GM23338 (cell line): ENCODE results near the gene LGI1. TPM values are rescaled to one million over a fixed set of nuclear protein-coding genes. Genes with fewer than 3 reads are reported as not detected.

Source experiments
- ATAC-seq: fragments of 200-7000 bp; cut with Tn5 transposase; 3 replicates; pipeline ENCODE4 v1.9.1; 2020
- DNase-seq: peaks from one replicate; pipeline ENCODE4 v3.0.0-alpha.2; 2015; ENCODE audit warnings: low spot score
- H2AFZ ChIP-seq: fragments of 200-600 bp; sonication (generic); 2 replicates; pipeline ENCODE4 v1.8.0; 2016; ENCODE audit warnings: antibody characterized with exemption, mild to moderate bottlenecking, moderate library complexity
- H3F3A ChIP-seq: fragments of 200-600 bp; sonication (generic); replicated peaks from 2 replicates; pipeline ENCODE4 v1.8.0; 2017; ENCODE audit warnings: antibody characterized with exemption, mixed run types, low read depth
- H3K27ac ChIP-seq: fragments of 200-600 bp; sonication (generic); 2 replicates; pipeline ENCODE4 v1.6.1; 2016; ENCODE audit warnings: low read depth
- H3K27me3 ChIP-seq: fragments of 200-600 bp; sonication (generic); 2 replicates; pipeline ENCODE4 v1.8.0; 2016; ENCODE audit warnings: mild to moderate bottlenecking, mixed run types, moderate library complexity; ENCODE audit not compliant: insufficient read depth
- H3K36me3 ChIP-seq: fragments of 200-600 bp; sonication (generic); 2 replicates; pipeline ENCODE4 v1.8.0; 2016; ENCODE audit warnings: mild to moderate bottlenecking; ENCODE audit not compliant: insufficient read depth
- H3K4me1 ChIP-seq: fragments of 200-600 bp; sonication (generic); 2 replicates; pipeline ENCODE4 v1.8.0; 2016; ENCODE audit warnings: mild to moderate bottlenecking, moderate library complexity; ENCODE audit not compliant: insufficient read depth
- H3K4me2 ChIP-seq: fragments of 200-600 bp; sonication (generic); 2 replicates; pipeline ENCODE4 v1.7.1; 2017; ENCODE audit warnings: mixed run types
- H3K4me3 ChIP-seq: fragments of 200-600 bp; sonication (generic); 2 replicates; pipeline ENCODE4 v1.6.1; 2016; ENCODE audit warnings: mixed run types
- H3K79me2 ChIP-seq: fragments of 200-600 bp; sonication (generic); replicated peaks from 2 replicates; pipeline ENCODE4 v1.8.0; 2017; ENCODE audit warnings: mild to moderate bottlenecking; ENCODE audit not compliant: insufficient read depth
- H3K9me2 ChIP-seq: fragments of 200-600 bp; sonication (generic); 2 replicates; pipeline ENCODE4 v1.8.0; 2017; ENCODE audit not compliant: insufficient read depth
- H4K20me1 ChIP-seq: fragments of 200-600 bp; sonication (generic); replicated peaks from 2 replicates; pipeline ENCODE4 v1.8.0; 2017; ENCODE audit warnings: mild to moderate bottlenecking; ENCODE audit not compliant: insufficient read depth
- H3K27ac Mint-ChIP-seq: 2 replicates; pipeline ENCODE4 v1.8.0; 2020; ENCODE audit warnings: inconsistent platforms, mild to moderate bottlenecking, moderate library complexity, mixed read lengths
- H3K27me3 Mint-ChIP-seq: 3 replicates; pipeline ENCODE4 v1.8.0; 2022; ENCODE audit warnings: low read depth, mild to moderate bottlenecking, moderate library complexity, mixed read lengths, inconsistent platforms; ENCODE audit not compliant: insufficient read depth, poor library complexity
- H3K36me3 Mint-ChIP-seq: 3 replicates; pipeline ENCODE4 v1.8.0; 2021; ENCODE audit warnings: low read depth, mild to moderate bottlenecking, inconsistent platforms, moderate library complexity, mixed read lengths
- H3K4me1 Mint-ChIP-seq: 3 replicates; pipeline ENCODE4 v1.8.0; 2020; ENCODE audit warnings: mild to moderate bottlenecking, inconsistent platforms, mixed read lengths
- H3K4me3 Mint-ChIP-seq: 3 replicates; pipeline ENCODE4 v1.8.0; 2021; ENCODE audit warnings: moderate library complexity, mild to moderate bottlenecking, inconsistent platforms, mixed read lengths
- H3K9me3 Mint-ChIP-seq: 3 replicates; pipeline ENCODE4 v1.8.0; 2020; ENCODE audit warnings: moderate library complexity, mild to moderate bottlenecking, inconsistent platforms, mixed read lengths
- CREB1 ChIP-seq: fragments of 250-450 bp; sonication (Bioruptor Pico); IDR thresholded peaks from 2 replicates; pipeline ENCODE4 v1.5.0; 2020; ENCODE audit warnings: low read depth, mild to moderate bottlenecking, moderate library complexity
- EZH2 ChIP-seq: fragments of 200-600 bp; sonication (generic); IDR thresholded peaks from one replicate; pipeline ENCODE4 v1.8.0; 2017; ENCODE audit warnings: antibody characterized with exemption, mild to moderate bottlenecking, low read depth; ENCODE audit not compliant: unreplicated experiment
- EZH2phosphoT487 ChIP-seq: fragments of 200-600 bp; sonication (generic); IDR thresholded peaks from one replicate; pipeline ENCODE4 v1.8.1; 2018; ENCODE audit warnings: antibody characterized with exemption; ENCODE audit not compliant: unreplicated experiment
- JUNB ChIP-seq: IDR thresholded peaks from one replicate; pipeline ENCODE4 v1.6.1; 2016; ENCODE audit warnings: antibody characterized with exemption; ENCODE audit not compliant: unreplicated experiment
- NANOG ChIP-seq: IDR thresholded peaks from 2 replicates; pipeline ENCODE4 v1.6.1; 2016; ENCODE audit warnings: antibody characterized with exemption, borderline replicate concordance
- POLR2AphosphoS5 ChIP-seq: IDR thresholded peaks from 2 replicates; pipeline ENCODE4 v1.6.1; 2016; ENCODE audit warnings: antibody characterized with exemption, low read depth
- STAT1 ChIP-seq: IDR thresholded peaks from one replicate; pipeline ENCODE4 v1.6.1; 2016; ENCODE audit warnings: antibody characterized with exemption; ENCODE audit not compliant: unreplicated experiment
- ZNF114 ChIP-seq: fragments of 250-450 bp; sonication (Bioruptor Pico); IDR thresholded peaks from 2 replicates; pipeline ENCODE4 v1.5.0; 2020; ENCODE audit warnings: mild to moderate bottlenecking, moderate library complexity
- ZNF331 ChIP-seq: fragments of 250-450 bp; sonication (Bioruptor Pico); IDR thresholded peaks from 2 replicates; pipeline ENCODE4 v1.5.0; 2020; ENCODE audit warnings: low read depth, mild to moderate bottlenecking, moderate library complexity
- polyA plus RNA-seq: library from polyadenylated mRNA; unstranded; fragments of >200 nt; fragmentation: Nextera tagmentation; extraction: Ambion mirVana; gene quantifications from 2 replicates; pipeline ENCODE4 v1.2.1, GENCODE V29; 2016
- total RNA-seq: library from RNA; depleted of rRNA; stranded (reverse); fragments of >200 nt; shearing (Covaris generic); gene quantifications from 2 replicates; pipeline ENCODE4 v1.2.3, GENCODE V29; 2014
- TF ChIP-seq, protein P1 (sequence below), 2 experiments: fragments of 200-600 bp in 1 of 2; sonication (generic) in 1 of 2; conservative IDR thresholded peaks; 2 replicates each; pipeline versions ENCODE4 v1.5.1 to v1.6.1; 2016 to 2017; ENCODE audit warnings: antibody characterized with exemption in 2 of 2, low read depth in 2 of 2, mild to moderate bottlenecking in 2 of 2, moderate library complexity in 1 of 2
- TF ChIP-seq, protein P2 (sequence below): IDR thresholded peaks from 2 replicates; pipeline ENCODE4 v1.6.1; 2016; ENCODE audit warnings: antibody characterized with exemption
- TF ChIP-seq, protein P3 (sequence below): fragments of 250-450 bp; sonication (Bioruptor Pico); IDR thresholded peaks from 2 replicates; pipeline ENCODE4 v1.5.0; 2020; ENCODE audit warnings: mild to moderate bottlenecking, moderate library complexity

LGI1 gene
- total and polyA plus RNA-seq, 2 experiments from 2014 or later: 0.28 to 0.31 TPM

DNA sequence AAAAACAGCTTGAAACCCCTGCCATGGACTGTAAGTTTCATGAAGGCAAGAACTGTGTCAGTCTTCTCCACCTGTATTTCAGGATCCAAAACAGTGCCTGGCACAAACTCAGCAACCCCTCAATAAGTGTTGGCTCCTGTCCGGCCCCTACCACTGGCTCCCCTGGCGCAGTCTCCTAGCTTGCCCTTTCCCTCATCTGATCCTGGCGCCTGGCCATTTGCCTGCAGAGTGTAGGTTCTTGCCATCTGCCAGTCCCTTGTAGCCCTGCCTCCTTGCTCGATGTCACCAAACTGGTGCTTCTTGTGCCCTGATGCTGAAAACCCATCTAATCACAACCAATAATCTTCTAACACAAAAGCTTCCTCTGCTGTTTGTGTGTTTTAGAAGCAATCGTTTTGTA lies 60.4 kb downstream of the LGI1 start (continued):
- TF ChIP-seq NANOG (no peak), EZH2 (no peak), EZH2phosphoT487 (no peak), JUNB (no peak), STAT1 (no peak)
- TF ChIP-seq, protein P1, sequence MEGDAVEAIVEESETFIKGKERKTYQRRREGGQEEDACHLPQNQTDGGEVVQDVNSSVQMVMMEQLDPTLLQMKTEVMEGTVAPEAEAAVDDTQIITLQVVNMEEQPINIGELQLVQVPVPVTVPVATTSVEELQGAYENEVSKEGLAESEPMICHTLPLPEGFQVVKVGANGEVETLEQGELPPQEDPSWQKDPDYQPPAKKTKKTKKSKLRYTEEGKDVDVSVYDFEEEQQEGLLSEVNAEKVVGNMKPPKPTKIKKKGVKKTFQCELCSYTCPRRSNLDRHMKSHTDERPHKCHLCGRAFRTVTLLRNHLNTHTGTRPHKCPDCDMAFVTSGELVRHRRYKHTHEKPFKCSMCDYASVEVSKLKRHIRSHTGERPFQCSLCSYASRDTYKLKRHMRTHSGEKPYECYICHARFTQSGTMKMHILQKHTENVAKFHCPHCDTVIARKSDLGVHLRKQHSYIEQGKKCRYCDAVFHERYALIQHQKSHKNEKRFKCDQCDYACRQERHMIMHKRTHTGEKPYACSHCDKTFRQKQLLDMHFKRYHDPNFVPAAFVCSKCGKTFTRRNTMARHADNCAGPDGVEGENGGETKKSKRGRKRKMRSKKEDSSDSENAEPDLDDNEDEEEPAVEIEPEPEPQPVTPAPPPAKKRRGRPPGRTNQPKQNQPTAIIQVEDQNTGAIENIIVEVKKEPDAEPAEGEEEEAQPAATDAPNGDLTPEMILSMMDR (conservative IDR thresholded peaks at IDR 0.05; ENCODE audit: low read depth in 2 of 2): no peak

DNA sequence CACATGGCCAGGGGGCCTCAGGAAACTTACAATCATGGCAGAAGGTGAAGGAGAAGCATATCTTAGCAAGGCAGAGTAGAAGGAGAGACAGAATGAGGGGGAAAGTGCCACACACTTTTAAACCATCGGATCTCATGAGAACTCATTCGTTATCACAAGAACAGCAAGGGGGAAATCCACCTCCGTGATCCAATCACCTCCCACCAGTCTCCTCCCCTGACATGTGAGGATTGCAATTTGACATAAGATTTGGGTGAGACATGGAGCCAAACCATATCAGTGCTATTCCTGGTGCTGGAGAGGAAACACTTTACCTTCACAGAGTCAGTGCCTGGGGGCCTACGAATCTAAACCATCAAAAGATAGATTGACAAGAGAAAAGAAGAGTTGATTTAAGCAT lies 61.8 kb downstream of the LGI1 start:
- peaks cover 2% of the 10 kb centered on the region; the same call in 1 of the 3 replicates for H3K9me3 Mint-ChIP-seq
- no peak for DNase-seq

DNA sequence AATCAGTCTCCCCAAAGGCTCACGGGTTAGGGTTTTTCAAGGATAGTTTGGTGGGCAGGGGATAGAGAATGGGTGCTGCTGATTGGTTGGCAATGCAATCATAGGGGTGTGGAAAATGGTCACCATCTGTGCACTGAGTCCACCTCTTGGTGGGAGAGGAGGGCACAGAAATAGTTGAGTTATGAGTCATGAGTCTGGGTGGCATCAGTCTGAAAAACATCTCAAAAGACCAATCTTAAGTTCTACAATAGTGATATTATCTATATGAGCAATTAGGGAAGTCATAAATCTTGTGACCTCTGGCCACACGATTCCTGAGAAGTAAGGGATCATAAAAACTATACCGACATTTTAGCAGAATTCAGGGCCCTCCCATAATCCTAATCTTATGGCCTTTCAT lies 62.7 kb downstream of the LGI1 start:
- peaks cover 5% of the 10 kb centered on the region for H3K4me1 Mint-ChIP-seq
- peaks cover 7% of the 10 kb centered on the region for H3K27me3 Mint-ChIP-seq
- H3K9me3 Mint-ChIP-seq: peaks cover 2% of the 10 kb centered on the region; the same call in 1 of the 3 replicates
- H2AFZ ChIP-seq: no peak overlapping the region
- no peak for ATAC-seq
- H3K27me3 ChIP-seq: peaks cover 23% of the 10 kb centered on the region
- no peak overlapping the region for H3K4me3 Mint-ChIP-seq
- H3K4me1 ChIP-seq: peaks cover 6% of the 10 kb centered on the region; the same call in 1 of the 2 replicates
- DNase-seq: no peak
- no peaks in the 10 kb centered on the region for H3K9me2 ChIP-seq
- no peaks in the 10 kb centered on the region for H4K20me1 ChIP-seq
- H3K79me2 ChIP-seq: no peaks in the 10 kb centered on the region
- H3K27ac ChIP-seq: no peak overlapping the region
- no peaks in the 10 kb centered on the region for H3K36me3 Mint-ChIP-seq
- no peak overlapping the region for H3K4me3 ChIP-seq
- H3K27ac Mint-ChIP-seq: no peak overlapping the region
- no peaks in the 10 kb centered on the region for H3F3A ChIP-seq
- no peak overlapping the region for H3K4me2 ChIP-seq
- no peaks in the 10 kb centered on the region for H3K36me3 ChIP-seq
- TF ChIP-seq ZNF331 (CRISPR knock-in tag) (no peak), STAT1 (no peak), CREB1 (CRISPR knock-in tag) (no peak), EZH2 (no peak), NANOG (no peak), EZH2phosphoT487 (no peak), POLR2AphosphoS5 (no peak)
- TF ChIP-seq, protein P2, sequence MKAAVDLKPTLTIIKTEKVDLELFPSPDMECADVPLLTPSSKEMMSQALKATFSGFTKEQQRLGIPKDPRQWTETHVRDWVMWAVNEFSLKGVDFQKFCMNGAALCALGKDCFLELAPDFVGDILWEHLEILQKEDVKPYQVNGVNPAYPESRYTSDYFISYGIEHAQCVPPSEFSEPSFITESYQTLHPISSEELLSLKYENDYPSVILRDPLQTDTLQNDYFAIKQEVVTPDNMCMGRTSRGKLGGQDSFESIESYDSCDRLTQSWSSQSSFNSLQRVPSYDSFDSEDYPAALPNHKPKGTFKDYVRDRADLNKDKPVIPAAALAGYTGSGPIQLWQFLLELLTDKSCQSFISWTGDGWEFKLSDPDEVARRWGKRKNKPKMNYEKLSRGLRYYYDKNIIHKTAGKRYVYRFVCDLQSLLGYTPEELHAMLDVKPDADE: no peak
- TF ChIP-seq, protein P3, sequence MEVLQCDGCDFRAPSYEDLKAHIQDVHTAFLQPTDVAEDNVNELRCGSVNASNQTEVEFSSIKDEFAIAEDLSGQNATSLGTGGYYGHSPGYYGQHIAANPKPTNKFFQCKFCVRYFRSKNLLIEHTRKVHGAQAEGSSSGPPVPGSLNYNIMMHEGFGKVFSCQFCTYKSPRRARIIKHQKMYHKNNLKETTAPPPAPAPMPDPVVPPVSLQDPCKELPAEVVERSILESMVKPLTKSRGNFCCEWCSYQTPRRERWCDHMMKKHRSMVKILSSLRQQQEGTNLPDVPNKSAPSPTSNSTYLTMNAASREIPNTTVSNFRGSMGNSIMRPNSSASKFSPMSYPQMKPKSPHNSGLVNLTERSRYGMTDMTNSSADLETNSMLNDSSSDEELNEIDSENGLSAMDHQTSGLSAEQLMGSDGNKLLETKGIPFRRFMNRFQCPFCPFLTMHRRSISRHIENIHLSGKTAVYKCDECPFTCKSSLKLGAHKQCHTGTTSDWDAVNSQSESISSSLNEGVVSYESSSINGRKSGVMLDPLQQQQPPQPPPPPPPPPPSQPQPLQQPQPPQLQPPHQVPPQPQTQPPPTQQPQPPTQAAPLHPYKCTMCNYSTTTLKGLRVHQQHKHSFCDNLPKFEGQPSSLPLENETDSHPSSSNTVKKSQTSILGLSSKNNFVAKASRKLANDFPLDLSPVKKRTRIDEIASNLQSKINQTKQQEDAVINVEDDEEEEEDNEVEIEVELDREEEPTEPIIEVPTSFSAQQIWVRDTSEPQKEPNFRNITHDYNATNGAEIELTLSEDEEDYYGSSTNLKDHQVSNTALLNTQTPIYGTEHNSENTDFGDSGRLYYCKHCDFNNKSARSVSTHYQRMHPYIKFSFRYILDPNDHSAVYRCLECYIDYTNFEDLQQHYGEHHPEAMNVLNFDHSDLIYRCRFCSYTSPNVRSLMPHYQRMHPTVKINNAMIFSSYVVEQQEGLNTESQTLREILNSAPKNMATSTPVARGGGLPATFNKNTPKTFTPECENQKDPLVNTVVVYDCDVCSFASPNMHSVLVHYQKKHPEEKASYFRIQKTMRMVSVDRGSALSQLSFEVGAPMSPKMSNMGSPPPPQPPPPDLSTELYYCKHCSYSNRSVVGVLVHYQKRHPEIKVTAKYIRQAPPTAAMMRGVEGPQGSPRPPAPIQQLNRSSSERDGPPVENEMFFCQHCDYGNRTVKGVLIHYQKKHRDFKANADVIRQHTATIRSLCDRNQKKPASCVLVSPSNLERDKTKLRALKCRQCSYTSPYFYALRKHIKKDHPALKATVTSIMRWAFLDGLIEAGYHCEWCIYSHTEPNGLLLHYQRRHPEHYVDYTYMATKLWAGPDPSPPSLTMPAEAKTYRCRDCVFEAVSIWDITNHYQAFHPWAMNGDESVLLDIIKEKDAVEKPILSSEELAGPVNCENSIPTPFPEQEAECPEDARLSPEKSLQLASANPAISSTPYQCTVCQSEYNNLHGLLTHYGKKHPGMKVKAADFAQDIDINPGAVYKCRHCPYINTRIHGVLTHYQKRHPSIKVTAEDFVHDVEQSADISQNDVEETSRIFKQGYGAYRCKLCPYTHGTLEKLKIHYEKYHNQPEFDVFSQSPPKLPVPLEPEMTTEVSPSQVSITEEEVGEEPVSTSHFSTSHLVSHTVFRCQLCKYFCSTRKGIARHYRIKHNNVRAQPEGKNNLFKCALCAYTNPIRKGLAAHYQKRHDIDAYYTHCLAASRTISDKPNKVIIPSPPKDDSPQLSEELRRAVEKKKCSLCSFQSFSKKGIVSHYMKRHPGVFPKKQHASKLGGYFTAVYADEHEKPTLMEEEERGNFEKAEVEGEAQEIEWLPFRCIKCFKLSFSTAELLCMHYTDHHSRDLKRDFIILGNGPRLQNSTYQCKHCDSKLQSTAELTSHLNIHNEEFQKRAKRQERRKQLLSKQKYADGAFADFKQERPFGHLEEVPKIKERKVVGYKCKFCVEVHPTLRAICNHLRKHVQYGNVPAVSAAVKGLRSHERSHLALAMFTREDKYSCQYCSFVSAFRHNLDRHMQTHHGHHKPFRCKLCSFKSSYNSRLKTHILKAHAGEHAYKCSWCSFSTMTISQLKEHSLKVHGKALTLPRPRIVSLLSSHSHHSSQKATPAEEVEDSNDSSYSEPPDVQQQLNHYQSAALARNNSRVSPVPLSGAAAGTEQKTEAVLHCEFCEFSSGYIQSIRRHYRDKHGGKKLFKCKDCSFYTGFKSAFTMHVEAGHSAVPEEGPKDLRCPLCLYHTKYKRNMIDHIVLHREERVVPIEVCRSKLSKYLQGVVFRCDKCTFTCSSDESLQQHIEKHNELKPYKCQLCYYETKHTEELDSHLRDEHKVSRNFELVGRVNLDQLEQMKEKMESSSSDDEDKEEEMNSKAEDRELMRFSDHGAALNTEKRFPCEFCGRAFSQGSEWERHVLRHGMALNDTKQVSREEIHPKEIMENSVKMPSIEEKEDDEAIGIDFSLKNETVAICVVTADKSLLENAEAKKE (CRISPR knock-in tag): no peak

More for the DNA sequence above, 61.8 kb downstream of the LGI1 start:
- no peak for ATAC-seq
- no peaks in the 10 kb centered on the region for H3F3A ChIP-seq
- no peak overlapping the region for H3K4me3 ChIP-seq
- H3K79me2 ChIP-seq: no peaks in the 10 kb centered on the region
- H3K27ac Mint-ChIP-seq: no peak overlapping the region
- H3K4me2 ChIP-seq: no peak overlapping the region
- H3K36me3 ChIP-seq: no peaks in the 10 kb centered on the region
- peaks cover 19% of the 10 kb centered on the region for H3K27me3 ChIP-seq
- H3K9me2 ChIP-seq: no peaks in the 10 kb centered on the region
- H3K27me3 Mint-ChIP-seq: peaks cover 7% of the 10 kb centered on the region
- H3K36me3 Mint-ChIP-seq: no peaks in the 10 kb centered on the region
- H3K4me1 Mint-ChIP-seq: peaks cover 8% of the 10 kb centered on the region
- no peak overlapping the region for H2AFZ ChIP-seq
- no peaks in the 10 kb centered on the region for H4K20me1 ChIP-seq
- H3K4me1 ChIP-seq: peaks cover 11% of the 10 kb centered on the region; the same call in 1 of the 2 replicates
- H3K4me3 Mint-ChIP-seq: no peak overlapping the region
- no peak overlapping the region for H3K27ac ChIP-seq
- no peak for TF ChIP-seq POLR2AphosphoS5
- TF ChIP-seq ZNF114 (CRISPR knock-in tag): no peak
